GM10847 (cell line): ENCODE results near the gene SCNN1B.

ENCODE experiments used
- POLR2A ChIP-seq: IDR thresholded peaks from 2 replicates; pipeline ENCODE4 v1.6.1; 2011; ENCODE audit not compliant: insufficient read length; ENCODE audit errors: extremely low read depth

The SCNN1B gene

DNA sequence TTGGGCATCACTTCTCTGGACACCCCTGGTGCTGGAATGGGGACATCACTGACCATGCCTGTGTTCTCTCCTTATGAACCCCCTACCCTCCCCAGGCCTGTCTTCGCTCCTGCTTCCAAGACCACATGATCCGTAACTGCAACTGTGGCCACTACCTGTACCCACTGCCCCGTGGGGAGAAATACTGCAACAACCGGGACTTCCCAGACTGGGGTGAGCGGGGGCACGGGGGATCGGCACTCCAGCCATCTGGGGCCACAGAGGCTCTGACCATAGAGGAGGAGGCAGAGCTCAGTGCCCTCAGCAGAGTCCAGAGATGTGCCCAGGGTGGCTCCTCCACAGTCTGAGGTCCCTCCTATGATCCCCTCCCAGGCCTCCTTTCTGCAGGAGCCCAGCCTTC lies 73.5 kb downstream of the SCNN1B start:
- TF ChIP-seq POLR2A = no peak

DNA sequence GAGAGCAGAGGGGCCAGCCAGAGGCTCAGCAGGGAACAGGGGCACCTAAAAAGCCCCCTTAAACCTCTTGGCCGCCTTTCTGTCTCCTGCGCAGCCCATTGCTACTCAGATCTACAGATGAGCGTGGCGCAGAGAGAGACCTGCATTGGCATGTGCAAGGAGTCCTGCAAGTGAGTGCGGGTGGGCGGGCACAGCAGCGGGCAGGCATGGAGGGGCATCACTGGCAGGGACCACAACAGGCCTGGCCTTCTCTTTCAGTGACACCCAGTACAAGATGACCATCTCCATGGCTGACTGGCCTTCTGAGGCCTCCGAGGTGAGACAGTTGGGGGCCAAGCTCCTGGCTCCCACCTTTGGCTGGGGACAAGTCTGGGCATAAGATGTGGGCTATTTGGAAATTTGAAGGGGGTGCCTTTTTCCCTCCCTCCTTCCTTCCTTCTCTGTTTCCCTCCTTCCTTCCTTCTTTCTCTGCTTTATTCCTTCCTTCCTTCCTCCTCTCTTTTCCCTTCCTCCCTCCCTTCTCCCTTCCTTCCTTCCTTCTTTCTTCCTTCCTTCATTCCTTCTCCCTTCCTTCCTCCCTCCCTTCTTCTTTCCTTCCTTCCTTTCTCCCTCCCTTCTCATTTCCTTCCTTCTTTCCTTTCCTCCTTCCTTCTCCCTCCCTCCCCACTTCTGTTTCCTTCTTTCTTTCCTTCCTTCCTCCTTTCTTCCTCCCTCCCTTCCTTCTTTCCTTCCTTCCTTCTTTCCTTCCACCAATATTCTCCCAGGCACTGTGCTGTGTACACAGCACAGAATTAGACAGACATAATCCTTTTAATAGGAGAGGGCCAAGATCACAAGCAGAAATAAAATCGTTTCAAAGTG lies 75.2 kb downstream of the SCNN1B start:
- no peak for TF ChIP-seq POLR2A

DNA sequence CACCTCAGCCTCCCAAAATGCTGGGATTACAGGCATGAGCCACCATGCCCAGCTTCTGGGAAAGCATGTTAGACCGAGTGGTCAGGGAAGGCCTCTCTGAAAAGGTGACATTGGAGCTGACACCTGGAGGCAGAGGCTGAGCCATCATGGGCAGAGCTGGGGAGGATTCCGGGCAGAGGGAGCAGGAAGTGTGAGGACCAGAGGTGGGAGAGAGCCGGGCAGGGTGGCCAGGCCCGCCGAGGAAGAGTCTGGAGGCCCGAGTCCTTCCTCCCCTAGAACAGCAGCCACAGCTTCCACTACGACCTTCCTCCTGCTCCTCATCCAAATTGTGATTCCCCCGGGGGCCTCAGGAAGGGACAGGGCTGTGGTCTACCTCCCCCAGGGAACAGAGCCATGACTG lies 76.2 kb downstream of the SCNN1B start:
- TF ChIP-seq POLR2A = no peak

DNA sequence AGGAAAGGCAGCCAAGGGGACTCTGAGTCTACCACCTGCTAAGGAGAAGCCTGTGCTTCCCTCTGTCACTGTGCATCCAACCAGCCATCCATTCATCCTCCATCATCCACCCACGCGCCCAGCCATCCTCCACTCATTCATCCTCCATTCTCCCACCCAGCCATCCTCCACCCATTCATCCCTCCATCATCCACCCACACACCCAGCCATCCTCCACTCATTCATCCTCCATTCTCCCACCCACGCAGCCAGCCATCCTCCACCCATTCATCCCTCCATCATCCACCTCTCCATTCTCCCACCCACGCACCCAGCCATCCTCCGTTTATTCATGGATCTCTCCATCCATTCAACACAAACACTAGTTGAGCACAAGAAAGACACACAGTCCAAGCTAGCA lies 76.8 kb downstream of the SCNN1B start:
- no peak for TF ChIP-seq POLR2A

DNA sequence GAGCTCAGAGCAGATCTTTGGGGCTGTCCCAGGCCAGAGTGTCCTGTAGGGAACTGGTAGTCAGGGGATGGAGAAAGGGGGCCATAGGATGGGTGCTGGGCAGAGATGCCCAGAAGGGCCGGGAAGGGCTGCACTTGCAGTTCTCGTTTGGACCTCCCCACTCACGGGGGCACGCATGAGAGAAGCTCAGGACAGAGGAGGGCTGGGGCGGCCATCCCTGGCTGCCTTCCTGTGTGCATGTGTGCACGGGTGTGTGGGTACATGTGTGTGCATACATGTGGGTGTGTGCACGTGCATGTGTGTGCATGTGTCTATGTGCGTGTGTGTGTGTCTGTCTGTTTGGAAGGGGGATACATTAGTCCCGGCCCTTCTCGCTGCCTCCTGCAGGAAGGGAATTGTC lies 77.6 kb downstream of the SCNN1B start:
- no peak for TF ChIP-seq POLR2A

GRCh38 chr16:23380501-23380951 lies 78.4 kb downstream of the SCNN1B start:
- TF ChIP-seq POLR2A = no peak

- TF ChIP-seq POLR2A = no peak
Measured at GRCh38 chr16:23382279-23382678, 80.2 kb downstream of the SCNN1B start.

- no peak for TF ChIP-seq POLR2A
Measured at GRCh38 chr16:23383881-23384280, 81.8 kb downstream of the SCNN1B start.

GRCh38 chr16:23384878-23385277 lies 82.8 kb downstream of the SCNN1B start:
- TF ChIP-seq POLR2A = no peak

DNA sequence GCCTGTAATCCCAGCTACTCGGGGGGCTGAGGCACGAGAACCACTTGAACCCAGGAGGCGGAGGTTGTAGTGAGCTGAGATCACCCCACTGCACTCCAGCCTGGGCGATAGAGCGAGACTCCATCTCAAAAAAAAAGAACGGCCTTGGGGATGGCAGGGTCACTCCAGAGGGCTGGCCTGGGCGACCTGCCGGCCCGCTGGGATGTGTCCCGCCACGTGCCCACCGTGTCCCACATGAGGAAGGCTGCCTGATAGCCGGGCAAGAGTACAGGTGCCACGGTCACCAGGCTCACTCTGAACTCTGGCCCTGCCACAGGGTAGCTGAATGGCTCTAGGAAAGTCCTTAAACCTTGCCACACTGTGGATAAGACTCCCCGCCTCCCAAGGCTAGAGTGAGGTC lies 83.3 kb downstream of the SCNN1B start:
- TF ChIP-seq POLR2A = no peak

- no peak for TF ChIP-seq POLR2A
Measured at GRCh38 chr16:23387666-23388065, 85.6 kb downstream of the SCNN1B start.

DNA sequence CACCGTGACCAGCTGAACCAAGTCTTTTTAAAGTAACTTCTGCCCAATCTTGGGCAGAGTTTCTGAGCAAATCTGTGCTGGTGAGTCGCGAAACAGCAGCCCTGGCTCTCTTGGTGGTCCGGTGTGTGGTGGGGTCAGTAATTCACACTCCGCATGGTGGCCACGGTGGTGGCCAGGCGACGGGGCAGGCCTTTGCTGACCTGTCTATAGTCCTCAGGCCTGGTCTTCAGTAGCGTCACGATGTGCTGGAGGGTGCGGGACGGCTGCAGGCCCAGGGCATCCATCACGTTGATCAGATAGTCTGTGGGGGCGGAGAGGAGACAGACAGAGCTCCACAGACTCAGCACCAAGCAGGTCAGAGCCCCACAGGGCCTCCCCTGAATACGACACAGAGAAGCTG lies 86.7 kb downstream of the SCNN1B start:
- TF ChIP-seq POLR2A = no peak

DNA sequence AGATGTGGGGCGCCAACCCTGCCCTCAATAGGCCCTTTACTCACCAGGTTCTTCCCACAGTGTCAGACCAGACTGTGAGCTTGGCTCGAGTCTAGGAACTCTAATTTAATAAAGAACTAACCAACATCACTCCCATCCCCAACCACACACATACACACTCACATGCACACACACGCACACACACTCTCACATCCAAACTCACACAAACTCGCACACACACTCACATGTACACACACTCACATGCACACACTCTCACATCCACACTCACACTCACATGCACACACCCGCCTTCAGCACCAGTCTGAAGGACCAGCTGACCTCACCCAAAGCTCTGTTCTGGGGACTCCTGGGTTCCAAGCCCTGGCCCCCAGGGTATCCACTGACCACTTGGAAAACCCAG lies 87.1 kb downstream of the SCNN1B start:
- TF ChIP-seq POLR2A = no peak

DNA sequence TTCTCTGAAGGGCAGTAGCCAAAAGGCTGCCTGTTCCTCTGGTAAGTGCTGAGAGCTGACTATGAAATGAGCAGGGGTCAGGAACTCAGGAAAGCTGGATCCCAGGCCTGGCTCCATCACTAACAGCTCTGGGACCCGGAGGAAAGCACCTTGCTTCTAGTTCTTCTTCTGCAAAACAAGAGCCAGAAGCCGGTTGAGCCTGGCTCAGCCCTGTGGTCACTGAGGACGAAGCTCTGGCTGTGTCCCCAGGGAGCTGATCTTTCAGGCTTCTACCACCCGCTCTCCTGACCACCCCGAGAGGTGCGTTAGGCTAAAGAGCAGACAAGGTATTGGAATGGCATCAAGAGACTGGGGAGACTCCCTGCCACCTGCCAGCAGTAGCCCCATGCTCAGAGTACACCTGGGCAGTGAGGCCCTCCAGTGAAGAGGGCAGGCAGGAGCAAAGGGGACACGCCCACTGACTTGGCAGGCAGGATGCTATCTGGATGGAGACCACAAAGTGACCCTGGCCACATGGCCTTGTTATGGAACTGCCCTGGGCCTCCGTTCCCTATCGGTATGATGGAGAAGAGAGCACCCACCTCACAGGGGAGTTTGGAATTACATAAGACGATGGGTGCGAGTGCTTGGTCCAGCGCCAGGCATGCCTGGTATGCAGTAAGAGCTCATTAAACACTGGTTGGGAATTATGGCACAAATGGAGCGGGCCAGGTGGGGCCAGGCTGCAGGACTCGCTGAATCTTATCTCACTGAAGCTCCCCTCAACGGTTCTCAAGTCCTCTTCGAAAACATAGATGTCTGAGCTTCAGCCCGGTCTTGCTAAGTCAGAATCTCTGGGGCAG lies 89.5 kb downstream of the SCNN1B start:
- TF ChIP-seq POLR2A = no peak

- no peak for TF ChIP-seq POLR2A
Measured at GRCh38 chr16:23392223-23392600, 90.1 kb downstream of the SCNN1B start.

DNA sequence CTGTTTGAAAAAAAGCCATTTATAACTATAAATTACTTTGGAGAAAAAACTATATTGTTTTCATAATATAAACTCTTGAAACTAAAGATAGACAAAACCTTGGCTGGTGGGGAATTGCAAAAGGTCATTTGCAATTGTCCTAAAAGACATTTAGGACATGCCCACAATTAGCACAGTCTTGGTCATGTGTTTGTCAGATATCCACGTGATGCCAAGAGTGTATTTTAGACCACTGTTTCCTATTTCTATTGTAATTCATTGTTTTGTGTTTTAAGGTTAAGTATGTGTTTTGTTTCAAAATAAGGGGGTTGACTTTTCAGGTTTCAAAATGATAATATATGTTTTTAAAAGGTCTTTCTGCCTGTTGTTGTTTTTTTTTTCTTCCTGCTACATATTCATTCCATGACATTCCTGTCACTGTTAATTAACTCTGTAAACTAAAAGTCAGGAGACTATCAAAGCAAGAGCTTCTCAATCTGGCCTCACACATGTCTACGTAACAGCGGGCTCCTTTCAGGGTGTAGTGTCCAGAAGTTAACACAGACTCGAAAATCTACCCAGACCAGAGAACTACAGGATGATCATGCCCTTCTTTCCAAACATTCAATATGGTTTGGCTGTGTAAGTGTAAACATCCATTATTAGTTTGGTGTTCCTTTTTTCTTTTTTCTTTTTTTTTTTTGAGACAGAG lies 92.2 kb downstream of the SCNN1B start:
- no peak for TF ChIP-seq POLR2A
